GM19455 (cell line): ENCODE data around the gene TOP3B.
"Not testable (repeated sequence)": the region's sequence is repeated elsewhere in the genome, so short reads cannot be mapped to it uniquely, and the experiment has no call there.

Experiments used
- ATAC-seq: cut with Tn5 transposase; IDR thresholded peaks from one replicate; pipeline ENCODE4 v1.9.1; 2021; ENCODE audit not compliant: unreplicated experiment

The TOP3B gene

DNA sequence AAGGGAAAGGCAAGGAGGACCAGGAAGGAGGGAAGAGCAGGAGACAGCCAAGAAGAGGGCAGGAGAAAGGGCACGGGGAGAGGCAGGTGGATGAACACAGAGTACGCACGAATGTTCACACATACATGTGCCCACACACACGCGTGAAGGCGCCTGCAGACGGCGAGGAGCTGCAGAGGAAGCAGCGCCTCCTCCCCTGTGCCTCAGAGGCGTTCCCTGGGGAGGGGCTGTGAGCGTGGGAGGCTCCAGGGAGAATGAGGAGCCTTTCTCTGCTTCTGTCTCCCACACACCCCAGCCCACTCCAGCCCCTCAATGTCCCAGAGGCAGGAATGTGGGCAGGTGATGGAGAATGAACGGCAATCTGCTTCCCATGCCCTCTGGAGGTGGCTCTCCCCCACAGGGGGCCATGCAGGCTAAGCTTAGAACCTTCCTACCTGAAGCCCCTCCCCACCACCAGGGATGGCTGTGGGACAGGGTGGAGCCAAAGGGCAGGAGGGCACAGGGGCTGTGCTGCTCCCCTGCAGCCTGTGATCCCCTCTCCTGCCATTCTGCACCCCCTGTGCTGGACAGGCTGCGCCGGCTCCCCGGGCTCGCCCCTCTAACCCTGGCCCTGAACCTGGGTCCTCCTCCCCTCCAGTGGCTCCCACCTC is 55.3 kb downstream of the TOP3B start:
- no peak for ATAC-seq

DNA sequence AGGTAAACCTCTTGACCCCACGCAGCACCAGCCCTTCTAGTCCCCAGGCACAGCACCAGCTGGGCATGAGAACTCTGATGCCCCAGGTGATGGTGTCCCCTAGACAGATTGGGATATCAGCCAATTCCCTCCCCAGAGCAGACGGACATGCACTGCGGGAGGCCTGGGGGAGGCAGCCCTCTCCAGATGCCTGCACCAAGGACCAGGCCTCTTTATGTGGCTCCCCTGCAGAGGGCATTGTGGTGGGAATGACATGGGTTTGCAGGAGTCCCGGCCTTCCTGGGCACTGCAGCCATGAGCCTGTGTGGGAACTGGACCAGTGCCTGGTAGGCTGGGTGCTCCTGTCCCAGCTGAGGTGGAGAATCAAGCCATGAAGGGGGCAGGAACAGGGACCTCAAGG is 55.9 kb downstream of the TOP3B start:
- ATAC-seq, result no peak

DNA sequence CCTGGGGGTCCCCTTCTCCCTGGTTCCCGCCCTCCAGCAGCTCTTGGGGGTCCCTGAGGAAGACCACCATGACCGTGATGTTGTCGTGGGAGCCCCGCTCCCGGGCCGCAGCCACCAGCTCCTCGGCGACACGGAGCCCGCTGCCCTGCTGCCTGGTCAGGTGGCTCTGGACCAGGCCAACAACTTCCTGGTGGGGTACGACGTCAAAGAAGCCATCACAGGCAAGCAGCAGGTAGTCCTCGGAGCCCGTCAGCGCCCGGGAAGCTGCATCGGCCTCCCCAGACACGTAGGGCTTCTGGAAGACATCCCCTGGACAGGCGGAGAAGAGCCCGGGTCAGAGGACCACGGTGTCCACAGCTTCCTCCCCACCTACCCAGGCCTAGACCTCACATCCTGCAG is 59.4 kb downstream of the TOP3B start:
- no peak for ATAC-seq

DNA sequence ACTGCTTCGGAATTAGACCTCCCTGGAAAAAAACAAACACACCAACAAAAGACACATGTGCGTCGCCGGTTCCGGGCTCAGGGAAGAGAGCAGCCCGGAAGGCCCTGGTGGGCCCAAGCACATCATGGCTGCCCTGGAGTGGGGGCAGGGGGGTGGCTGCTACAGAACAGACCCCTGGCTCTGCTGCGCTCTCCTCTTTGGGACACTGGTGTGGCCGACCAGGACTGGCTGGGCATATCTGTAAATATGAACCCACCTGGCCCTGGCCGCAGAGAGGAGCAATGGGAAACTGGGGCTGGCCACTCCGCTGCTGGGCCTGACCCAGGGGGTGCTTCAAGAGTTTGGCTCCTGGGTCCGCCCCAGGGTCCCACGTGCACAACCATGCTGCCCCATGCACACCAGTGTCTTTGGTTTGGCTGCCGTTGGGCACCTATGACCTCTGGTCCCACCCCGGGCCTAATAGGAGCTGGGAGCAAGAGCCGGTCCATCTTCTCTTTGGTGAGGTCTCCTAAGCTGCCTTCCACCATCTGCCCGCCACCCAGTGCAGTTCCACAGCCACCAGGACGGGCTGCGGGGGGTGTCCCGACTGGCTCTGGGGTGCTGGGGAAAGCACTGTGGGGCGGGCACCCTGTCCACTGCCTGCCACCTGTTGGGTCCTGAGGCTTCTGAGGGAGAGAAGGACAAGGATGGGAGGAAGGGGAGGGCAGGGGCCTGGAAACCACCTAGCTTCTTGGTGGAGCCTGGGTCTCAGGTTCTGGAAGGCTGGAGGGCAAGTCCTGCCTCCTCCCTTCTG is 60.0 kb downstream of the TOP3B start:
- ATAC-seq, result no peak

DNA sequence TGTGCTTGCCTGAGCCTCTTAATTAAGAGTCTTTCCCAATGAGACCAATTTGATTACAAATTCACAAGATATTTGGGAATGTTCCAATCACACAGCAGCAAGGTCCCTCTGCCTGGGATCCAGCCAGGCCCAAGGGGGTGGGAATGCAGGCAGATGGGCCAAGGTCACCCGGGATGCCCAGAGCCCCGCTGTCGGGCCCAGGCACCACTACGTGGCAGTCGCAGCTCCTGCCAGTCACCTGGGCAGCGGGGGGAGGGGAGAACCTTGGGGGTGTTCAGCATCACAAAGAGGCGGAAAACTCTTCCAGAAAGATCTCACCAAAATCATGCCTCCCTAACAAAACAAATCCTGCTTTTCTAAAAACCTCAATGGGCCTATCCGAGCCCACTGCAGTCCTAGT is 60.9 kb downstream of the TOP3B start:
- ATAC-seq, result no peak

DNA sequence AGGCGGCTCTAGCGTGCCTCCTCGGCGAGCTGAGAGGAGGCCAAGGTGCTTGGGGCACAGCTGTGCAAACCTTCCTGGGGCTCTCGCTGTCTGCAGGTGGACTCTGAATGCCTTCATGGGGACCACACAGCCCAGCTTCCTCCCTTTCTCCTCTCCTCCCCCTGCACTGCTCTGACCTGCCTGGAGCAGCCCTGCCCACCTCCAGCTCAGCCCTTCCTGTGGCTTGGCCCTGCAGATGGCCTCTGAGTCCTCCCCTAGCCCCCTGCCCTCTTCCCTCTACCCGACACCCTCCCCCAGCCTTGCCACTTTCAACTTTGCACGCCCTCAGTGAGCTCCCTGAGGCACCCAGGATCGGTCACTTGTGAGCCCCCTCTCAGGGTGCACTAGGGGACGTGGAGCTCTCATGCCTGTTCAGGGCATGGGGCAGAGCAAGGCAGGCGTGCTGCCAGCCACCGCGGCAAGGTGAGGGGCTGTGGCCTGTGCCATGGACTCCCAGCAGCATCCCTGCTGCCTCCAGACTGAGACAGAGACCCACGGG is 61.3 kb downstream of the TOP3B start:
- no peak for ATAC-seq

DNA sequence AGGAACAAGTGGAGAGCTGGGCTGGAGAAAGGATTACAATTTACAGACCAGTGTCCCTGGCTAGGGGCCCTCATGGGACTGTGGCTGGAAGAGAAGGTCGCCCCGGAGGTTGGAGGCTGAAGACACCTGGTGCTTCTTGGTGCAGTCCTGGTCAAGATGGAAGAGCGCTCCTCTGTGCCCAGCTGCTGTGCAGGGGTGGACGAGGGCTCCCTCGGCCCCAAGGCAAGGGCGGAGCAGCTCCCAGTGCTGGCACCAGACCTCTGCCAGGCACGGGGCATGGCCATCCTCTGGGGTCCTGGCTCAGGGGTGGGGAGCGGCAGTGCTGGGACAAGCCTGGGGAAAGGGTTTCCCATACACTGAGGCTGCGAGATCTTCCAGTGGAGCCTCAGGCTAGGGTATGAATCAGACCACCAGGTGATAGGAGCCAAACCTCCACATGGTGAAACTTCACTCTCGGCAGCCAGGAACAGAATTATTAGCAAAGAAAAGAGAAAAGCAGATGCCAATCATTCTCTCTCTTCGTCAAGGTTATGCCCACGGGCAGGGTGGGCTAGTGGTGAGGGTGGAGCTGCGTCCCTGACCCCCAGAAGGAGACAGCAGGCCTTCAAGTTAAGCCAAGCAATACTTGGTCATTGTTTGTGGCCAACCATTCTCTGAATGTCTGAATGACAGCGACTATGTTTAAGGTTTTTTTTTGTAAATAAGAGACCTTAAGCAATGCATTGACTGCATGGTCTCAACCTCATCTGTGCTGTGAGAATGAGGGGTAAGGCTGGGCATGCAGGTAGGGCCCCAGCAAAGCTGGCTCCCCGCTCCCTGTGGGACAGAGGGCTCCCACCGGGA is 62.0 kb downstream of the TOP3B start:
- no peak for ATAC-seq

DNA sequence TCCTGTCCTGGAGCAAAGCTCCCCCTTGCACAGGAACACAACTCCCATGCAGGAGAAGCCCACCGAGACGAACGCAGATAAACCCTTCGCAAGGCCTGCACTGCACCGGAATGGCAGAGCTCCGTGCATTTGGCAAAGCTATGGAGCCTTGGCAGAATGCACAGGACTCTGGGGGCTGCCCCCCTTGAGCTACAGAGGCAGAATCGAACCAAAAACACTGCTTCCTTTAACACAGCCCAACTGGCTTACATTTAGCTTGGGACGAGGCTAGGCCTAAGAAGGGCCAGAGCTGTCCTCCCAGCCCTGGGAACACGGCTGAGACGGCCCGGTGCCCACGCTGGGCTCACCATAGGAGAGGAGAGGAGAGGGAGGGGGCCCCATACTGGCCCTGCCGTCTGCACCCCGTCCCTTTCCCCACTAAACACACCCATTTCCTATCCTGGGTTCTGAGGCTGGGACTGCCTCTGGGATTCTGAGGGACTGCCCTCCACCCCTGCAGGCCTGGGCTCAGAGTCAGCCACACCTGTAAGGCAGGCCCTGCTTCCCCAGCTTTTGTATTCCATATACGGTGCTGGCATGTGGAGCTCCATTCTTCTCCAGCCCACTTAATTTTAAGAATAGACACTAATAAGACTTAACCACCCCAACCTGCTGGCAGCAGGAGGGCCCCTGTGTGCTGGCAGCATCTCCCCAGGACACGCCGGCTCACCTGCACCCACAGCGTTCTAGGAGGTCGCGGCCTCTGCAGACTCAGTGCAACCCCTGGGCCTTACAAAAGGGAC is 62.9 kb downstream of the TOP3B start:
- no peak for ATAC-seq

DNA sequence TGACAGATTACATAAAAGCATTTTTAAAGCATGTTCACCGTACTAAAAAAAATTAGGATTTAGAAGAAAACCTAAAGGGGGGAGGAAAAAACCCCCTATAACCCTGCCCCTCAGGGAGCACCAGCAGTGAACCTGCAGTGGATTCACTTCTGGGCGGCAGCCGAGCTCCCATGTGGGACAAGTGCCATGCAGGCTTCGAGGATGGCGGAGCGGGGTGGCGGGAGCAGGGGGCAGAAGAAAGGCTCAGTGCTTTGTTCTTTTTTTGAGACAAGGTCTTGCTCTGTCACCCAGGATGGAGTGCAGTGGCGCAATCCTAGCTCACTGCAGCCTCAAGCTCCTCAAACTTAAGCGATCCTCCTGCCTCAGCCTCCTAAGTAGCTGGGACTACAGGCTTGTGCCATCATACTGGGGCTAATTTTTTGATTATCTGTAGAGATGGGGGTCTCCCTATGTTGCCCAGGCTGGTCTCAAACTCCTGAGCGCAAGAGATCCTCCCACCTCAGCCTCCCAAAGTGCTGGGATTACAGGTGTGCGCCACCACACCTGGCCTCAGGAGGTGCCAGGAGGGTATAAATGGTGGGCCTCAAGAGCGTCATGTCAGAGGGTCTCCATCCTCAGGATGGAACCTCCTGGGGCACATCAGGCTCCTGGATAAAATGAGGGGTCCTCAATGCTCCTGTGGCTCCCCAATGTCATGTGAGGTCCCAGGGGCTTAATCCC is 64.0 kb downstream of the TOP3B start:
- no peak for ATAC-seq

DNA sequence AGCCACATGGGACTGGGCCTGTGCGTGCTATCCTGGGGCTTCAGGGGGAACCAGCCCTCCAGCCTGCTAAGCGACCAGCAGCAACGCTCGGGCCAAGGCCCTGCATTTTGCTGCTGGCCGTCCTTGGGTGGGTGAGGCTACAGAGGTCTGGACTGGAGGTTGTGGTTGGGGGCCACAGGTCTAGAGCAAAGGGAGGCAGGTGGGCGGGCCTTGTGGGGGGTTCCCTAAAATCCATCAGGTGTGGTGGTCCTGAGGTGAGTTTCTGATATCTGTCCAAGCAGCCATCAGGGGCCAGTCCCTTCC is 64.7 kb downstream of the TOP3B start:
- ATAC-seq, result no peak

DNA sequence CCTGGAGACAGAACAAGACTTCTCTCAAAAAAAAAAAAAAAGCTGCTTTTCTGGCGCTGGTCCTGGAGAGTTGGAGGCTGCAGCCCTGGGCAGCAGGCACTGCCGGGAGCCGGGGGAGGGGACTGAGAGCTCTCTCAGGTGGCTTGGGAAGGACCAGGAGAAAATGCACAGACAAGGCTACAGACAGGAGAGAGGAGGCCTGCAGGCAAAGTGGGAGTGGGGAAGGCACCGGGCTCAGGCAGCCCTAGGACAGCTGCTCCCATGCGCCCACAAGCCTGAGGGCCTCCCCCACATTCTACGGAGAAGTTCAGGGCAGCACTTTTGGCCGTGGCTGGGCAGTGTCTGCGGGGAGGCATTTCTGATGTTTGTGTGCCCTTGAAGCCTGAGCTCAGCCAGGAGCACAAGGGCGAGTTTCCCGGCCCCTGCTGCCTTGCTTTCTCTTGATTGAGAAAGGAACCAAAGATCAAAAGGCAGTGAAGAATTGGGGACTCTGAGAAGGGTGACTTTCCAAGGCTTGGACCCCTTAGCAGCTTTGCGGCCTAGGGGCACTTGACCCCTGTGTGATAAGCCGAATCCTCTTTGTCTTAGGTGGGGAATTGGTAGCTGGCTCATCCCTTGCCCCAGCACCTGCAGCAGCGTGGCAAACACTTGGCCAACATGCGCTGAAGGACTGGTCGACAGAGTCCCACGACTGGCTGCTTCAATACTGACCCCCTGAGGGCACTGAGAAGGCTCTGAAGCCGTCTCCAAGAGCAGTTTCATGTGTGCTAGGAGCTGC is 65.2 kb downstream of the TOP3B start:
- ATAC-seq, result no peak

DNA sequence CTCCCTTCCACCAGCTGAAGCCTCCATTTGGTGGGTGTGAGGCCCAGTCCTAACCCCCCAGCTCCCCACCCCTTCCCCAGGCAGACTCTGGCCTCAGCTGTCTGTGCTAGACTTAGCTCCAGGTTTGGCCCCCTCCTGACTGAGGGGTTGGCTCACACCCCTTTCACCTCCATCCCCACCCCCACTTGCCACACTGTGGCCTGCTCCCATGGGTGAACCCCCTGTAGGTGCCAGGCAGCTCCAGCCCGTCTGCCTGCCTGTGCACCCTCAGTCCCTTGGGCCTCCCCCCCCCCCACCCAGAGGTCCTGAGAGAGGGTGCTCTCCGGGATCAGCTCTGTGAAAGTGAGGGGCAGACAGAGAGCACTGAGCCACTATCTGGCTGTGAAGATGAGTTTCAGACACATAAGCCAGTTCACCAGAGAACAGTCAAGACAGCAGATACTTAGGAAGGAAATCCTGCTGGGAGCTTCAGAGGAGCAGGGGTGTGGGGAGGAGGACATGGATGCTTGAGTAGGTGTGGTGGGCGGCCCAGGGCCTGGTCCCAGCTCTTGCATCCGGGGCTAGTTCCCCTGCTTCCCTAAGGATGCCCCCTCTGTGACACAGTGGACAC is 66.2 kb downstream of the TOP3B start:
- no peak for ATAC-seq

DNA sequence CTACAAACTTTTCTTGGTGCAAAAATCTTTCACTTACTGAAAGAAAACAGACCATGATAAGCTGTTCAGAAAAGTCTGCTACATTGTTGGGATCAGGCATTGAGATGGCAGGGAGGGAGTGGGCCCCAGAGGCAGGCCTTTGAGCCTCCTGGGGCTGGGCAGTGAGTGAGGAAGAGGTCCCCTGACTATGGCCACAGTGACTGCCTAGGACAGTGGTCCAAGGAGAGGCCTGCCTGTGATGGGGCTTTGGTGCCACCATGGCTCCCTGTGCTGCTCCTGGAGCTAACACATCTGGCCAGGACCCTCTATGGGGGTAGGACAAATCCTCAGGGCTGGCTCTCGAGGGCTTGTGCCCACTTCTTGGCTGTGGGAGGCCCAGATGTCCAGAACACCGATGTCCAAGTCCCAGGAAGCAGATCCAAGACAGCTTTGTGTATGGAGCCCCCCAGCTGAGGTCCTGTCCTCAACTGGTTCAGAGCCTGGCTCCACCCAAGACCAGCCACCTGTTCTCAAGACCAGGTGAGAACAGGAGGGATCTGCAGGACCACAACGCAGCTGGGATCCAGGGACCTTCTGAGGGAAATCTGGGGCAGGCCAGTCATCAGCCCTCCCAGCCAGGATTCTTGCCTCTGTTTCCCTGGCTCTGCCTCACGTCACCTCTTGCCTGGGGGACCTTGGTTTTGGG is 66.8 kb downstream of the TOP3B start:
- ATAC-seq, result no peak

DNA sequence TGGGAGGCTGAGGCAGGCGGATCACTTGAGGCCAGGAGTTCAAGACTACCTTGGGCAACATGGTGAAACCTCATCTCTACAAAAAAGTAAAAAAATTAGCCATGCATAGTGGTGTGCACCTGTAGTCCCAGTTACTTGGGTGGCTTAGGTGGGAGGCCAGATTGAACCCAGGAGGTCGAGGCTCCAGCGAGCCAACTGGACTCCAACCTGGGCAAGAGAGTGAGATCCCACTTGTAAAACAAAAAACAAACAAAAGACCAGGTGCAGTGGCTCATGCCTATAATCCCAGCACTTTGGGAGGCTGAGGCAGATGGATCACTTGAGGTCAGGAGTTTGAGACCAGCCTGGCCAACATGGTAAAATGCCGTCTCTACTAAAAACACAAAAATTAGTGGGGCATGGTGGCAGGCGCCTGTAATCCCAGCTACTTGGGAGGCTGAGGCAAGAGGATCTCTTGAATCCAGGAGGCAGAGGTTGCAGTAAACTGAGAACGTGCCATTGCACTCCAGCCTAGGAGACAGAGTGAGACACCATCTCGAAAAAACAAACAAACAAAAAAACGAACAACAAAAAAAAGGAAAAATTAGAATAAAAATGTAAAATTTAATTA is 68.4 kb downstream of the TOP3B start:
- ATAC-seq, result not testable (repeated sequence)

DNA sequence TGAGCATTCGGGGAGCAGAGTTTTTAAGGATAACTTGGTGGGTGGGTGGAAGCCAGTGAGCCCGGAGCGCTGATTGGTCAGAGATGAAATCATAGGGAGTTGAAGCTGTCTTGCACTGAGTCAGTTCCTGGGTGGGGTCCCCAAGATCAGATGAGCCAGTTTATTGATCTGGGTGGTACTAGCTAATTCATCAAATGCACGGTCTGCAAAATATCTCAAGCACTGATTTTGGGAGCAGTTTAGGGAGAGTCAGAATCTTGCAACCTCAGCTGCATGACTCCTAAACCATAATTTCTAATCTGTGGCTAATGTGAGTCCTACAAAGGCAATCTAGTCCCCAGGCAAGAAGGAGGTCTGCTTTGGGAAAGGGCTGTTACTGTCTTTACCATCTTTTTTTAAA is 72.2 kb downstream of the TOP3B start:
- not testable (repeated sequence) for ATAC-seq

DNA sequence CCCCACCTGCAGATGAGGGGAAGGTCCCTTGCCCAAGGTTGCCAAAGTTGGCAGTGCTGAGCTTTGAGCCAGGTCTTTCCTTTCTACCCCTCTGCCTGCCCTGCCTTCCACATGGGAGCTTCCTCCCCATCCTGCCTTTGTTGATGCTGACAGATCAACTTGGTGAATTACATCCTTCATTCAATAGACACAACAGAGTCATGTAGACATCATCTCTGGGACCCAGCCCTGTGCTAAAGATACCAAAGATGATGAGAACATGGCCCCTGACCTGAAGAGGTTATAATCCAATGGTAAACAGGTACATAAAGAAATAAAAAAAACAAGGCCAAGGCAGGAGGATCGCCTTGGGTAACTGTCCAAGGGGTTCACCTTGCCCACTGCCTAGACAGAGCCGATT is 72.7 kb downstream of the TOP3B start:
- no peak for ATAC-seq

DNA sequence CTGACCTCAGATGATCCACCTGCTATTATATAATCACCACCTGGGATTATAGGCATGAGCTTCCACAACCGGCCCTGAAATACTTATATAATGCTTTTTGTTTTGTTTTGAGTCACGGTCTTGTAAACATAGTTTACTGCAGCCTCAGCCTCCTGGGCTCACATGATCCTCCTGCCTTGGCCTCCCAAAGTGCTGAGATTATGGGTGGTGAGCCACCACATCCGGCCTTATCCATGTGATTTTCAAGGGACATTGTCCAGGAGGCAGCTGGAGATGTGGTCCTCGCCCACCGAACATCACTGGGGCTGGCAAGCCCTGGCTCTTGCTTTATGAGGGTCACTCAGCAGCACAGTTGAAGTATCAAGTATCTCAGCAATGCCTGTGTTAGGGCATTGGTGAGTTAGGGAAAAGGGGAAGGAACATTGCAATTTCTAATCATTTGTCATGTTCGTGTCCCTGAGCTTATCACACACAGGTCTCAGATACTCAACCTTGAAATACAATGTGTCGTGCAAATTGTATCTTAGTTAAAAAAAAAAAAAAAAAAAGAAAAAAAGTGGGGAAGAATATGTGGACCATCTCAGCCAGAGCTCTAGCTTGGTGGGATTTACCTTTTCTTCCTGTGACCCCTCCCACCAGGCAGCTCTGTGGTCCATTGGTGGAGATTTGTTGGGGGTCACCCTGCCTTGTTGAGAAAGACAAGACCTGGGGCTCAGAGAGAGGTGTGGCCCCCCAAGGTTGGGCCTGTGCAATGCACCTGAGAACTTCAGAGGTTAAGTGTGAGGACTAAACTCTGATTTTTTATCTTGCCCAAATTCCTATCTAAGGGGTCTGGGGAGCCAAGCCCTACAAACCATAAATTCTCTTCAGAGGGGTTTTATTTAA is 74.7 kb downstream of the TOP3B start:
- no peak for ATAC-seq
